ENCODE data around the gene HES4. TPM values are rescaled to one million over a fixed set of nuclear protein-coding genes. Genes with fewer than 3 reads are reported as not detected.

The HES4 gene
- total RNA-seq, 1 experiment from 2014 or later, result 145 TPM

- no TSS peak for BruUV-seq (replicated peaks)
- Histone ChIP-seq H3K79me2 (ENCODE audit: insufficient read depth, low read length) (peaks cover 60% of the 10 kb centered on the region), H3K4me3 (replicated peaks in 1 of 2; ENCODE audit: low read depth in 1 of 2, low read length in 2 of 2) (no peak overlapping the region), H2AFZ (ENCODE audit: low read depth, low read length, poor library complexity, severe bottlenecking) (no peak overlapping the region), H3K27me3 (ENCODE audit: insufficient read depth, low read length) (no peaks in the 10 kb centered on the region), H3K4me1 (ENCODE audit: control insufficient read depth in 1 of 2, insufficient read depth in 2 of 2, low read length in 2 of 2) (peaks cover 0 to 6% of the 10 kb centered on the region in 2 experiments; a peak in 1 of 4 replicates), H4K20me1 (ENCODE audit: insufficient read depth) (no peaks in the 10 kb centered on the region), H3K9me3 (ENCODE audit: control insufficient read depth in 1 of 2, insufficient read depth in 1 of 2, low read depth in 1 of 2, low read length in 2 of 2) (no peaks in the 10 kb centered on the region), H3K9ac (ENCODE audit: low read length) (no peak overlapping the region), H3K27ac (ENCODE audit: low read depth, low read length) (no peak overlapping the region), H3K4me2 (ENCODE audit: low read length) (no peak overlapping the region), H3K36me3 (ENCODE audit: control insufficient read depth in 1 of 2, insufficient read depth in 2 of 2, low read length in 2 of 2) (peaks cover 0 to 16% of the 10 kb centered on the region in 2 experiments; a peak in 1 of 4 replicates), H3K9me2 (ENCODE audit: insufficient read depth) (no peaks in the 10 kb centered on the region)
- intact Hi-C loops (cut with micrococcal nuclease), result no loop called here
- ChIA-PET RAD21 (ENCODE audit: low non-redundant PET in 1 of 2, low total read pairs in 2 of 2, uncharacterized antibody in 2 of 2, unreplicated experiment in 2 of 2) (no interaction called here), CTCF (no interaction called here), POLR2A (no interaction called here)
- TF ChIP-seq CEBPB (IDR thresholded peaks at IDR 0.05; ENCODE audit: low read depth), result no peak
- TF ChIP-seq CBX3 (IDR thresholded peaks at IDR 0.05; ENCODE audit: low read depth), result no peak
- TF ChIP-seq, protein P1, sequence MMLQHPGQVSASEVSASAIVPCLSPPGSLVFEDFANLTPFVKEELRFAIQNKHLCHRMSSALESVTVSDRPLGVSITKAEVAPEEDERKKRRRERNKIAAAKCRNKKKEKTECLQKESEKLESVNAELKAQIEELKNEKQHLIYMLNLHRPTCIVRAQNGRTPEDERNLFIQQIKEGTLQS (IDR thresholded peaks at IDR 0.05), result no peak
- TF ChIP-seq CTCF (IDR thresholded peaks at IDR 0.05 in 2 of 3, conservative IDR thresholded peaks at IDR 0.05 in 1 of 3; ENCODE audit: borderline replicate concordance in 1 of 3, insufficient read depth in 1 of 3, low read depth in 2 of 3, low read length in 2 of 3), result peak in 2 of 3 experiments; percentile 67 to 69; a peak in 5 of 6 replicates
- TF ChIP-seq SIN3A (IDR thresholded peaks at IDR 0.05; ENCODE audit: low read depth), result no peak
- no peak for TF ChIP-seq POLR2AphosphoS5 (IDR thresholded peaks at IDR 0.05; ENCODE audit: low read depth, low read length)
- no peak for TF ChIP-seq REST (IDR thresholded peaks at IDR 0.05; ENCODE audit: low read depth)
- TF ChIP-seq RAD21 (IDR thresholded peaks at IDR 0.05; ENCODE audit: low read depth), result peak; percentile 79
- TF ChIP-seq MAX (IDR thresholded peaks at IDR 0.05), result no peak
- TF ChIP-seq EZH2phosphoT487 (IDR thresholded peaks at IDR 0.05; ENCODE audit: borderline replicate concordance), result no peak
- TF ChIP-seq ZBTB33 (IDR thresholded peaks at IDR 0.05; ENCODE audit: extremely low read depth, insufficient replicate concordance, low read length), result no peak
- no peak for TF ChIP-seq EGR1 (IDR thresholded peaks at IDR 0.05; ENCODE audit: low read depth)
- TF ChIP-seq JUND (IDR thresholded peaks at IDR 0.05), result no peak
- no peak for DNase-seq (ENCODE audit: low read depth, low spot score)
- ATAC-seq, result peak; percentile 90
These were observed 33.2 kb upstream of the HES4 start for GRCh38 chr1:1033009-1033587.

Measured in HCT116 (cell line).